SK-N-MC (cell line): ENCODE results near the gene RRAGC.
A peak's percentile ranks its signal among the peaks of the same experiment; 100 is the strongest.

Experiments
- DNase-seq: peaks from one replicate; pipeline ENCODE4 v3.0.0-alpha.2; 2011; ENCODE audit warnings: low read depth, low spot score
- H3K27ac ChIP-seq: fragments of 200-600 bp; sonication (generic); 2 replicates; pipeline ENCODE4 v1.5.1; 2016; ENCODE audit warnings: mixed run types
- H3K36me3 ChIP-seq: fragments of 200-600 bp; sonication (generic); 2 replicates; pipeline ENCODE4 v1.6.1; 2017; ENCODE audit warnings: antibody characterized with exemption, low read length, mixed read lengths; ENCODE audit not compliant: insufficient read depth
- H3K4me3 ChIP-seq: fragments of 200-600 bp; sonication (generic); 2 replicates; pipeline ENCODE4 v1.5.1; 2016
- H3K9ac ChIP-seq: fragments of 200-600 bp; sonication (generic); 2 replicates; pipeline ENCODE4 v1.8.0; 2017; ENCODE audit warnings: mixed run types, mixed read lengths; ENCODE audit not compliant: insufficient read length
- H3K9me3 ChIP-seq: fragments of 200-600 bp; sonication (generic); 2 replicates; pipeline ENCODE4 v1.6.1; 2017; ENCODE audit warnings: low read depth, mild to moderate bottlenecking, antibody characterized with exemption, low read length, moderate library complexity, mixed read lengths
- EZH2 ChIP-seq: fragments of 200-600 bp; sonication (generic); IDR thresholded peaks from one replicate; pipeline ENCODE4 v1.6.1; 2017; ENCODE audit warnings: antibody characterized with exemption
- FOXP2 ChIP-seq: optimal IDR thresholded peaks from 2 replicates; pipeline ENCODE3; 2011; ENCODE audit warnings: mild to moderate bottlenecking, moderate library complexity; ENCODE audit not compliant: insufficient read depth; ENCODE audit errors: extremely low read length, control extremely low read depth
- POLR2AphosphoS5 ChIP-seq: IDR thresholded peaks from 2 replicates; pipeline ENCODE4 v1.6.1; 2012; ENCODE audit warnings: mild to moderate bottlenecking, low read depth, low read length, borderline replicate concordance

The RRAGC gene

GRCh38 chr1:38800720-38801671 lies 58.6 kb downstream of the RRAGC start:
- Histone ChIP-seq H3K4me3 (no peak overlapping the region), H3K27ac (no peak overlapping the region), H3K36me3 (no peaks in the 10 kb centered on the region), H3K9me3 (no peaks in the 10 kb centered on the region), H3K9ac (no peak overlapping the region)
- TF ChIP-seq POLR2AphosphoS5: no peak
- no peak for TF ChIP-seq FOXP2
- no peak for TF ChIP-seq EZH2
- DNase-seq: no peak

GRCh38 chr1:38793299-38793698 lies 66.3 kb downstream of the RRAGC start:
- no peaks in the 10 kb centered on the region for H3K9me3 ChIP-seq
- no peak overlapping the region for H3K9ac ChIP-seq
- no peaks in the 10 kb centered on the region for H3K36me3 ChIP-seq
- TF ChIP-seq POLR2AphosphoS5 (no peak), EZH2 (no peak), FOXP2 (no peak)
- H3K4me3 ChIP-seq: no peak overlapping the region
- DNase-seq: no peak
- H3K27ac ChIP-seq: no peak overlapping the region

GRCh38 chr1:38791892-38792291 lies 67.7 kb downstream of the RRAGC start:
- no peak for TF ChIP-seq EZH2
- no peak for TF ChIP-seq FOXP2
- no peak for TF ChIP-seq POLR2AphosphoS5
- Histone ChIP-seq H3K36me3 (no peaks in the 10 kb centered on the region), H3K27ac (no peak overlapping the region), H3K9ac (no peak overlapping the region), H3K4me3 (no peak overlapping the region), H3K9me3 (no peaks in the 10 kb centered on the region)
- DNase-seq: no peak

GRCh38 chr1:38791164-38791515 lies 68.4 kb downstream of the RRAGC start:
- Histone ChIP-seq H3K4me3 (no peak overlapping the region), H3K9me3 (no peaks in the 10 kb centered on the region), H3K36me3 (no peaks in the 10 kb centered on the region), H3K27ac (no peak overlapping the region), H3K9ac (no peak overlapping the region)
- TF ChIP-seq POLR2AphosphoS5 (no peak), EZH2 (no peak), FOXP2 (no peak)
- no peak for DNase-seq

GRCh38 chr1:38790422-38791163 lies 69.0 kb downstream of the RRAGC start:
- H3K4me3 ChIP-seq: no peak overlapping the region
- H3K9ac ChIP-seq: no peak overlapping the region
- H3K36me3 ChIP-seq: no peaks in the 10 kb centered on the region
- no peak overlapping the region for H3K27ac ChIP-seq
- DNase-seq: no peak
- no peaks in the 10 kb centered on the region for H3K9me3 ChIP-seq
- no peak for TF ChIP-seq FOXP2
- TF ChIP-seq POLR2AphosphoS5: no peak
- TF ChIP-seq EZH2: no peak

- TF ChIP-seq POLR2AphosphoS5 (peak; percentile 21; the same call in 1 of the 2 replicates), FOXP2 (no peak), EZH2 (no peak)
- H3K36me3 ChIP-seq: no peaks in the 10 kb centered on the region
- no peak overlapping the region for H3K9ac ChIP-seq
- H3K9me3 ChIP-seq: no peaks in the 10 kb centered on the region
- peak overlapping the region; percentile 49 for H3K4me3 ChIP-seq
- peak; percentile 66 for DNase-seq
- no peak overlapping the region for H3K27ac ChIP-seq
Observed at GRCh38 chr1:38789498-38790169, 69.9 kb downstream of the RRAGC start.

- peak overlapping the region; percentile 49 for H3K4me3 ChIP-seq
- DNase-seq: no peak
- no peaks in the 10 kb centered on the region for H3K36me3 ChIP-seq
- no peak overlapping the region for H3K27ac ChIP-seq
- H3K9ac ChIP-seq: no peak overlapping the region
- no peaks in the 10 kb centered on the region for H3K9me3 ChIP-seq
- TF ChIP-seq FOXP2 (no peak), EZH2 (no peak), POLR2AphosphoS5 (no peak)
Observed at GRCh38 chr1:38788341-38789336, 70.9 kb downstream of the RRAGC start.
